ENCODE results near the gene MIB1. TPM values are rescaled to one million over a fixed set of nuclear protein-coding genes. Genes with fewer than 3 reads are reported as not detected.

MIB1 gene
- total RNA-seq, 1 experiment from 2014 or later = 48.1 TPM

DNA sequence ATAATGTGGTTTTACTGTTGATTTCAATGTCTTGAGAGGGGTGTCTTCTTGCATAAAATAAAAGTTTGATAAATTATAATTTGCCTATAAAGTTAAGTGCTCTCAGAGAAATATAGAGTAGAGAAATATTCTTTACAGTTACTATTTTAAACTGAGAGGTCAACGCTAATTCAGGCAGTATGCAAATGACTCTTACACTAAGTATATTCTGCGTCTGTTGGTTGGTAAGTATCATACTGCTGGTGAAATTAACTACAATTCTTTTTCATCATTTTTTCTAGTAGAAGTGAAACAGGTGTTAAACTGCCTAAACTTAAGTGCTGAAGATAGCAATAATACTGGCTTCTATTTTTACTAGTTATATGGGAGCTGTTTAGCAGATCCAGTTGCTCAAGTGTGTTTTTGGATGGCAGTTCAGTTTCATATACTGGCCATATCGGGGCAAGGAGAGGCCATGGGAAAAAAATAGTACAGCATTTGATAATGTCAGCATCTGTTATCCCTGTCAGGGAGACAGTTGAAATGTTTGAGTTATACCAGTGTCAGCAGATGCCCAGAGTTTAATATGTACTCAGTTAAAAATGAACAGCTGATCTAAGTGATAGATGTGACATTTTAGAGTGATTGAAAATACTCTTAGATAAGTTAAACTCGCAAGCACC, 86.2 kb downstream of the MIB1 start:
- no peaks in the 10 kb centered on the region for H3K27me3 ChIP-seq (replicated peaks; ENCODE audit: control insufficient read depth, insufficient read depth, low read length)
- H3K4me1 ChIP-seq = peaks cover 14% of the 10 kb centered on the region
- Mint-ChIP-seq H3K4me3 (ENCODE audit: unreplicated experiment) (no peak overlapping the region), H3K4me1 (ENCODE audit: low read depth, unreplicated experiment) (no peaks in the 10 kb centered on the region), H3K27me3 (ENCODE audit: insufficient read depth, unreplicated experiment) (no peaks in the 10 kb centered on the region), H3K9me3 (ENCODE audit: unreplicated experiment) (no peaks in the 10 kb centered on the region), H3K36me3 (ENCODE audit: insufficient read depth, unreplicated experiment) (peaks cover 8% of the 10 kb centered on the region), H3K27ac (ENCODE audit: unreplicated experiment) (no peak overlapping the region)
- BruUV-seq (replicated peaks) = no TSS peak
- no peak for TF ChIP-seq CTCF (IDR thresholded peaks at IDR 0.05; ENCODE audit: insufficient read depth in 1 of 2, low read depth in 1 of 2, low read length in 1 of 2, severe bottlenecking in 1 of 2, unreplicated experiment in 1 of 2)
- H3K4me3 ChIP-seq (ENCODE audit: low read depth, low read length) = no peak overlapping the region
- DNase-seq = no peak
- H3K36me3 ChIP-seq (ENCODE audit: control insufficient read depth, insufficient read depth, low read length) = no peaks in the 10 kb centered on the region
- CTCF ChIA-PET = no interaction called here
- H3K9me3 ChIP-seq = no peaks in the 10 kb centered on the region
- POLR2A ChIA-PET = no interaction called here
- intact Hi-C loops (cut with micrococcal nuclease; ENCODE audit: unreplicated experiment) = no loop called here

DNA sequence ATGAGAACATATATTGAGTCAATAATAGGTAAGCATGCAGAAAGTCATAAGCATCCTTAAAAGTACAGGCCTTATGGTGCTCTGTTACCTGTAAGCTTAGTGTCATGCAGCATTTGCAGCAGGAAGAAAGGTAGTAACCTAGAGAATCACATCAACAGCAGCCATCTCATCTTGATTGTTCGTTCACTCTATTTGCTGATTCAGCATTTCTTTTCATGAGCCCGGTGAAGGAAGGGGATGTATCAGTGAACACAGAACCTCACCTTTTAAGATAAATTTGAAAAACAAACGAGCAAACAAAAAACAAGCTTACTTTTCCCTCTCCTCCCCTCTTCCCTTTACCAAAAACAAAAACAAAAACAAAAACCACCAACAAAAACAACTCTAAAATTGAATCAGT, 89.9 kb downstream of the MIB1 start:
- intact Hi-C loops (cut with micrococcal nuclease; ENCODE audit: unreplicated experiment) = no loop called here
- H3K36me3 ChIP-seq (ENCODE audit: control insufficient read depth, insufficient read depth, low read length) = no peaks in the 10 kb centered on the region; the same call in 1 of the 2 replicates
- H3K27me3 ChIP-seq (replicated peaks; ENCODE audit: control insufficient read depth, insufficient read depth, low read length) = no peaks in the 10 kb centered on the region
- no peak for TF ChIP-seq CTCF (IDR thresholded peaks at IDR 0.05; ENCODE audit: insufficient read depth in 1 of 2, low read depth in 1 of 2, low read length in 1 of 2, severe bottlenecking in 1 of 2, unreplicated experiment in 1 of 2)
- Mint-ChIP-seq H3K36me3 (ENCODE audit: insufficient read depth, unreplicated experiment) (peaks cover 5% of the 10 kb centered on the region), H3K27me3 (ENCODE audit: insufficient read depth, unreplicated experiment) (no peaks in the 10 kb centered on the region), H3K9me3 (ENCODE audit: unreplicated experiment) (no peaks in the 10 kb centered on the region), H3K4me3 (ENCODE audit: unreplicated experiment) (no peak overlapping the region), H3K27ac (ENCODE audit: unreplicated experiment) (no peak overlapping the region), H3K4me1 (ENCODE audit: low read depth, unreplicated experiment) (no peaks in the 10 kb centered on the region)
- H3K4me3 ChIP-seq (ENCODE audit: low read depth, low read length) = no peak overlapping the region
- ChIA-PET POLR2A (interaction anchor here (0.6 to 0.9 kb wide), 2 partner anchors 14 to 90 kb away, joined by 4 to 8 read pairs; no protein-coding TSS in a partner anchor), CTCF (no interaction called here)
- peaks cover 14% of the 10 kb centered on the region for H3K4me1 ChIP-seq
- H3K9me3 ChIP-seq = no peaks in the 10 kb centered on the region
- DNase-seq = no peak
- BruUV-seq (replicated peaks) = no TSS peak

DNA sequence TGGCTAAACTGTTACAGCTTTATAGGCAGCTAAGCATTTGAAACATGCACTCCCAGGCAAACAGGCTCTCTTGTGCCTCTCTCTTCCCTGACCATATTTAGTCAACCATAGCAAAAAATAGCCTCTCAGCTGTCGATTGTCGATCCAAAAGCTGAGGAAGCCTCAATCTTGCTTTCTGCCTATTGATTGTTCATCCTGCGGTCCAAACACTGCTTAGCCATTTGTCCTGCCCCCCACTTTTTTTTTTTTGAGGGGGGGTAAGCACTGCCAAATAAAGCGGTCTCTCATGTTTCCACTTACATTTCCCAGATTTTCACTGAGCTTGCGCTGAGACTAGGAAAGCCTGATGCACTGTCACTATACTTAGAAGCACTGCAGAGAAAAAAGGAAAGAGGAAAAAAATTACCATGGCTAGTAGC, 90.8 kb downstream of the MIB1 start:
- POLR2A ChIA-PET = interaction anchor here (0.9 kb wide), 1 partner anchor 15 kb away, joined by 8 read pairs; no protein-coding TSS in a partner anchor

More for the DNA sequence above, 90.8 kb downstream of the MIB1 start:
- Histone ChIP-seq H3K4me1 (peaks cover 14% of the 10 kb centered on the region), H3K27me3 (replicated peaks; ENCODE audit: control insufficient read depth, insufficient read depth, low read length) (no peaks in the 10 kb centered on the region), H3K9me3 (no peaks in the 10 kb centered on the region), H3K36me3 (ENCODE audit: control insufficient read depth, insufficient read depth, low read length) (no peaks in the 10 kb centered on the region; the same call in 1 of the 2 replicates), H3K4me3 (ENCODE audit: low read depth, low read length) (no peak overlapping the region)
- TF ChIP-seq CTCF (IDR thresholded peaks at IDR 0.05; ENCODE audit: insufficient read depth in 1 of 2, low read depth in 1 of 2, low read length in 1 of 2, severe bottlenecking in 1 of 2, unreplicated experiment in 1 of 2) = no peak
- no TSS peak for BruUV-seq (replicated peaks)
- Mint-ChIP-seq H3K9me3 (ENCODE audit: unreplicated experiment) (no peaks in the 10 kb centered on the region), H3K27me3 (ENCODE audit: insufficient read depth, unreplicated experiment) (no peaks in the 10 kb centered on the region), H3K4me1 (ENCODE audit: low read depth, unreplicated experiment) (no peaks in the 10 kb centered on the region), H3K36me3 (ENCODE audit: insufficient read depth, unreplicated experiment) (peaks cover 5% of the 10 kb centered on the region), H3K4me3 (ENCODE audit: unreplicated experiment) (no peak overlapping the region), H3K27ac (ENCODE audit: unreplicated experiment) (no peak overlapping the region)
- intact Hi-C loops (cut with micrococcal nuclease; ENCODE audit: unreplicated experiment) = no loop called here
- CTCF ChIA-PET = interaction anchor here (0.6 to 0.7 kb wide), 2 partner anchors 11 to 17 kb away, joined by 4 to 5 read pairs; no protein-coding TSS in a partner anchor
- no peak for DNase-seq

Data from Caco-2 (cell line).